ENCODE results near the gene TSPYL6. TPM values are rescaled to one million over a fixed set of nuclear protein-coding genes. Genes with fewer than 3 reads are reported as not detected.
A peak's percentile ranks its signal among the peaks of the same experiment; 100 is the strongest.

Gene TSPYL6
- total RNA-seq, 1 experiment from 2014 or later, result not detected

- Mint-ChIP-seq H3K27me3 (ENCODE audit: unreplicated experiment) (no peaks in the 10 kb centered on the region), H3K36me3 (ENCODE audit: insufficient read depth, unreplicated experiment) (no peaks in the 10 kb centered on the region), H3K4me3 (ENCODE audit: low read depth, unreplicated experiment) (no peak overlapping the region), H3K27ac (ENCODE audit: unreplicated experiment) (no peak overlapping the region), H3K4me1 (ENCODE audit: low read depth, unreplicated experiment) (no peaks in the 10 kb centered on the region), H3K9me3 (ENCODE audit: low read depth, unreplicated experiment) (no peaks in the 10 kb centered on the region)
- CTCF ChIA-PET, result no interaction called here
- no peak for TF ChIP-seq CTCF (IDR thresholded peaks at IDR 0.05; ENCODE audit: unreplicated experiment)
- BruUV-seq (replicated peaks), result no TSS peak
- intact Hi-C loops (cut with micrococcal nuclease; ENCODE audit: unreplicated experiment), result no loop called here
- no peak for DNase-seq
These were observed 31.0 kb downstream of the TSPYL6 start for GRCh38 chr2:54224997-54225396.

GRCh38 chr2:54213082-54213481 lies 42.9 kb downstream of the TSPYL6 start:
- Mint-ChIP-seq H3K9me3 (ENCODE audit: low read depth, unreplicated experiment) (no peaks in the 10 kb centered on the region), H3K36me3 (ENCODE audit: insufficient read depth, unreplicated experiment) (no peaks in the 10 kb centered on the region), H3K4me1 (ENCODE audit: low read depth, unreplicated experiment) (no peaks in the 10 kb centered on the region), H3K27me3 (ENCODE audit: unreplicated experiment) (no peaks in the 10 kb centered on the region), H3K27ac (ENCODE audit: unreplicated experiment) (no peak overlapping the region), H3K4me3 (ENCODE audit: low read depth, unreplicated experiment) (no peak overlapping the region)
- CTCF ChIA-PET, result interaction anchor here (0.8 kb wide), 1 partner anchor 45 kb away, joined by 3 read pairs; no protein-coding TSS in a partner anchor
- intact Hi-C loops (cut with micrococcal nuclease; ENCODE audit: unreplicated experiment), result no loop called here
- no peak for DNase-seq
- no peak for TF ChIP-seq CTCF (IDR thresholded peaks at IDR 0.05; ENCODE audit: unreplicated experiment)
- no TSS peak for BruUV-seq (replicated peaks)

GRCh38 chr2:54212456-54212855 lies 43.6 kb downstream of the TSPYL6 start:
- TF ChIP-seq CTCF (IDR thresholded peaks at IDR 0.05; ENCODE audit: unreplicated experiment), result no peak
- Mint-ChIP-seq H3K27me3 (ENCODE audit: unreplicated experiment) (no peaks in the 10 kb centered on the region), H3K4me3 (ENCODE audit: low read depth, unreplicated experiment) (no peak overlapping the region), H3K36me3 (ENCODE audit: insufficient read depth, unreplicated experiment) (no peaks in the 10 kb centered on the region), H3K9me3 (ENCODE audit: low read depth, unreplicated experiment) (no peaks in the 10 kb centered on the region), H3K4me1 (ENCODE audit: low read depth, unreplicated experiment) (no peaks in the 10 kb centered on the region), H3K27ac (ENCODE audit: unreplicated experiment) (no peak overlapping the region)
- peak; percentile 22 for DNase-seq
- CTCF ChIA-PET, result interaction anchor here (0.7 to 0.8 kb wide), 2 partner anchors 45 to 109 kb away, joined by 3 read pairs; no protein-coding TSS in a partner anchor
- BruUV-seq (replicated peaks), result no TSS peak
- intact Hi-C loops (cut with micrococcal nuclease; ENCODE audit: unreplicated experiment), result no loop called here

- Mint-ChIP-seq H3K27me3 (ENCODE audit: unreplicated experiment) (no peaks in the 10 kb centered on the region), H3K9me3 (ENCODE audit: low read depth, unreplicated experiment) (no peaks in the 10 kb centered on the region), H3K4me3 (ENCODE audit: low read depth, unreplicated experiment) (no peak overlapping the region), H3K36me3 (ENCODE audit: insufficient read depth, unreplicated experiment) (no peaks in the 10 kb centered on the region), H3K4me1 (ENCODE audit: low read depth, unreplicated experiment) (no peaks in the 10 kb centered on the region), H3K27ac (ENCODE audit: unreplicated experiment) (no peak overlapping the region)
- BruUV-seq (replicated peaks), result no TSS peak
- intact Hi-C loops (cut with micrococcal nuclease; ENCODE audit: unreplicated experiment), result loop anchor here (5.0 kb wide), 2 partner anchors 248 to 293 kb away; partner anchors contain the start of gene SPTBN1
- no peak for DNase-seq
- CTCF ChIA-PET, result interaction anchor here (0.6 to 0.7 kb wide), 2 partner anchors 26 to 62 kb away, joined by 5 to 6 read pairs; no protein-coding TSS in a partner anchor
- TF ChIP-seq CTCF (IDR thresholded peaks at IDR 0.05; ENCODE audit: unreplicated experiment), result no peak
These were observed 46.6 kb downstream of the TSPYL6 start for GRCh38 chr2:54209379-54209778.
